Measurements from ENCODE around the gene FBXO15.

GRCh38 chr18:74186661-74187060 lies 39.0 kb upstream of the FBXO15 start:
- TF ChIP-seq CTCF (conservative IDR thresholded peaks at IDR 0.05) (no peak), ZFX (IDR thresholded peaks at IDR 0.05) (no peak)
